PC-3 (cell line): ENCODE measurements around the gene MPO.

Experiments
- CTCF ChIP-seq: fragments of 300-600 bp; sonication (generic); conservative IDR thresholded peaks from 2 replicates; pipeline ENCODE4 v1.5.1; 2017; ENCODE audit warnings: antibody characterized with exemption, low read depth, mild to moderate bottlenecking, low read length
- EZH2 ChIP-seq: fragments of 300-600 bp; sonication (generic); IDR thresholded peaks from one replicate; pipeline ENCODE4 v1.6.1; 2017; ENCODE audit warnings: antibody characterized with exemption, mild to moderate bottlenecking, low read length; ENCODE audit not compliant: unreplicated experiment

GRCh38 chr17:58246104-58246740 lies 34.5 kb downstream of the MPO start:
- TF ChIP-seq CTCF: no peak
- TF ChIP-seq EZH2: no peak
